Measurements from ENCODE around the gene AREG.
"Not testable (repeated sequence)": the region's sequence is repeated elsewhere in the genome, so short reads cannot be mapped to it uniquely, and the experiment has no call there.

GRCh38 chr4:74398894-74399589 is 45.9 kb upstream of the AREG start:
- TF ChIP-seq, protein P1, sequence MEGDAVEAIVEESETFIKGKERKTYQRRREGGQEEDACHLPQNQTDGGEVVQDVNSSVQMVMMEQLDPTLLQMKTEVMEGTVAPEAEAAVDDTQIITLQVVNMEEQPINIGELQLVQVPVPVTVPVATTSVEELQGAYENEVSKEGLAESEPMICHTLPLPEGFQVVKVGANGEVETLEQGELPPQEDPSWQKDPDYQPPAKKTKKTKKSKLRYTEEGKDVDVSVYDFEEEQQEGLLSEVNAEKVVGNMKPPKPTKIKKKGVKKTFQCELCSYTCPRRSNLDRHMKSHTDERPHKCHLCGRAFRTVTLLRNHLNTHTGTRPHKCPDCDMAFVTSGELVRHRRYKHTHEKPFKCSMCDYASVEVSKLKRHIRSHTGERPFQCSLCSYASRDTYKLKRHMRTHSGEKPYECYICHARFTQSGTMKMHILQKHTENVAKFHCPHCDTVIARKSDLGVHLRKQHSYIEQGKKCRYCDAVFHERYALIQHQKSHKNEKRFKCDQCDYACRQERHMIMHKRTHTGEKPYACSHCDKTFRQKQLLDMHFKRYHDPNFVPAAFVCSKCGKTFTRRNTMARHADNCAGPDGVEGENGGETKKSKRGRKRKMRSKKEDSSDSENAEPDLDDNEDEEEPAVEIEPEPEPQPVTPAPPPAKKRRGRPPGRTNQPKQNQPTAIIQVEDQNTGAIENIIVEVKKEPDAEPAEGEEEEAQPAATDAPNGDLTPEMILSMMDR (conservative IDR thresholded peaks at IDR 0.05; ENCODE audit: low read depth, low read length) = not testable (repeated sequence)
- TF ChIP-seq POLR2A (IDR thresholded peaks at IDR 0.05; ENCODE audit: low read depth, low read length); CHD1 (IDR thresholded peaks at IDR 0.05; ENCODE audit: low read depth, low read length); SMC3 (IDR thresholded peaks at IDR 0.05; ENCODE audit: low read depth, low read length); RAD21 (IDR thresholded peaks at IDR 0.05; ENCODE audit: low read length); MAFK (IDR thresholded peaks at IDR 0.05; ENCODE audit: low read depth, low read length); RFX5 (IDR thresholded peaks at IDR 0.05; ENCODE audit: low read depth, low read length); ELK1 (IDR thresholded peaks at IDR 0.05; ENCODE audit: borderline replicate concordance, low read depth, low read length): not testable (repeated sequence)

Data from IMR-90 (cell line).